HG03571 (cell line): ENCODE measurements around the gene LMTK2.
"Not testable (repeated sequence)": the region's sequence is repeated elsewhere in the genome, so short reads cannot be mapped to it uniquely, and the experiment has no call there.

Experiments
- ATAC-seq: cut with Tn5 transposase; IDR thresholded peaks from one replicate; pipeline ENCODE4 v1.9.1; 2021; ENCODE audit not compliant: unreplicated experiment

The LMTK2 gene

DNA sequence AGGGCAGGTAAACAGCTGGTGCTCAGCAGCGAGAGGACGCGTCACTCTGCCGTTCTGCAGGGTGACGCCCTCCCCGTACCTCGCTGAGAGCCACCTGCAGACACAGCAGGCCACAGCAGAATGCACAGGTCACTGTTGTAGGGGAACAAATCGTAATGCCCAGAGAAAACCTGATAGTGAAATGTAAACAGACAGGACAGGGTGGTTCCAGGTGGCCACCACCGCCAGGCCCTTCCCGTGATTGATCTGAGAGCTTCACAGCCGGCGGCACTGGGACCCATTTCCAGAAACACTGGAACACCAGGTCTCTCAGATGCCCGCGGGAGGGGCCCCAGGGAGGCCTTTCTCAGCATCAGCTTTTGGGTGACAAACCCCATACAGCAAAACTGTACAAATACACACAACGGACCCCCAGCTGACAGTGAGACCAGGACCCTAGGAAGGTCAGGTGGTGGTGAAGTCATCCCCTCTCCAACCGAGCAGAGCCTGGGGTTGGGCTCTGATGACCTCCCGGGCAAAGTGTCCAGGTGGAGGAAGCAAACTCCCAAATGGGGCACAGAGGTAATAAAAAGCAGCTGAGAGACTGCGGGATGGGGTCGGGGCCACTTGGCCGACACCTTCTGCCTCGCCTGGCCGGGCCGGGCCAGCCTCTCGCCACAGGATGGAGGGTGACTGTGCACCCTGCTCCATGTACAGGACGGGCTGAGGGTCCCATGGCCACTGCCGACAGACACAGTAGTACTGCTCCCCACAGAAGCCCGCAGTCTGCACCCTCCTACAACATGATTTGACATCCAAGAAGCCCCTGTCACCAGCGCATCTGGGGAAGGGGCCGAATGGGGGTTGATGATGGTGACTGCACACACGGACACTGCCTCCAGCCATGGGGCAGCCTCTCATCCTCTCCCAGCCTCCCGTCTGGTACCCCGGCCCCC lies 109.2 kb downstream of the LMTK2 start:
- no peak for ATAC-seq

DNA sequence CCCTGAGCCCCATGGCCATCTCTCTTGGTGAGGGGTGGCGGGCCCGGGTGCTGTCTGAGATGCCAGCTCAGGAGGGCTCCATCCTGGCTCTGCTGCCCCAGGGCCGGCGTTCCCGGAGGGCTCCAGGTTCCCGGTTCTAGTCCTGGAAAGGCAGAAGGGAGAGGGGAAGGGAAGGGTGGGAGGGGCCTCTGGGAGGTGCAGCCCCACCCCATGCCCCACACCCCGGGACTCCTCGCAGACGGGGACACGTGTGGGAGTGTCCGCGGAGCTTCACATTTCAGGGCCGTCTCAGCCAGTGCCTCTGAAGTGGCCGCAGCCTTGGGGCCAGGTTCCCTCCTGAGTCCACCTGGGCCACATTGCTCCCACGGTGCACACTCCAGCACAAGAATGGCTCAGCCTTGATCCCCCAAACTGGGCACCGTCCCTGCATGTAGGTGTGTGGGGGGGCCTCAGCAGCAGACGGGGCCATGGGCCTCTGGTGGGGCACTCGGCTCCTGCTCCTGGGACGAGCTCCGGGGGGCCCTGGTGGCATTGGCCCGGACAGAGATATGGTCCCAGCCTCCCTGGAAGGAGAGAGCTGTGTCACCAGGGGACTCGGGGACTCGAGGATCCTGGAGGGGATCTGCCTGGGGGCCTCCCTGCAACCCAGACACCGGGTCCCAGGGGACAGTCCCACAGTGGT lies 110.4 kb downstream of the LMTK2 start:
- ATAC-seq: no peak

DNA sequence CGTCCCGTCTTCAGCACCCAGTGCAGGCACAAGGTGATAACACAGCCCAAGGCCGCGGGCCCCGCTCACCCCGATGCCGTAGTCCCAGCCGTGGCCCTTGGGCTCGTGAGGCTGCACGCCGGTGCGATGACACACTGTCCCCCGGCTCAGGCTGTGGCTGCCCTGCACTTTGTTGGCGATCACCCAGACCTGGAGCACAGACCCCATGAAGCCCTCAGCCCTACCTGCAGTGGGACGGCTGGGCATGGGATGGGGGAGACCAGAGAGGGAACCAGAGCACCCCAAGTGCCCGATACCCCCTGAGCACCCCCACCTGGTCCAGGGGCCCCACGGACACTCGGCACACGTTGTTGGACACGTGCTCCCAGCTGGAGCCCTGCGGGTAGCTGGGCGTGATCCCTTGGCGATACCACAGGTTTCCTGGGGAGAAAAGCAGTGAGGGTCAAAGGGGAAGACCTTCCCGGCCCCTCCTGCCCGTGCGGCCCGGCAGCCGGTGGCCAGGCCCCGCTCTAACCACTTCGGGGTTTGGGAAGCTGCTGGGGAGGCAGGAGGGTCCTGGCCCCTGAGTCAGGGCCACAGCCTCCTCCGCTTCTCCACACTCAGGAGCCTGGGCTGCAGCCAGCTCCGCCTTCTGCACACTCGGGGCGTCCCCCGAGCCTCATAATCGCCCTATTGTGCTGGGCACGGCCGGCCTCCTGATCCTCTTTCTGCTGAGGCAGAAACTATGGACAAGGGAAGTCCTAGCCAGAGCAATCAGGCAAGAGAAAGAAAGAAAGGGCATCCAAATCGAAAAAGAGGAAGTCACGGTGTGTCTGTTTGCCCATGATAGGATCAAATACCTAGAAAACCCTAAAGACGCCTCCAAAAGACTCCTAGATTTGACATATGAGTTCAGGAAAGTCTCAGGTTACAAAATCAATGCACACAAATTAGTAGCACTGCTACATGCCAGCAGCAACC lies 111.2 kb downstream of the LMTK2 start:
- no peak for ATAC-seq

DNA sequence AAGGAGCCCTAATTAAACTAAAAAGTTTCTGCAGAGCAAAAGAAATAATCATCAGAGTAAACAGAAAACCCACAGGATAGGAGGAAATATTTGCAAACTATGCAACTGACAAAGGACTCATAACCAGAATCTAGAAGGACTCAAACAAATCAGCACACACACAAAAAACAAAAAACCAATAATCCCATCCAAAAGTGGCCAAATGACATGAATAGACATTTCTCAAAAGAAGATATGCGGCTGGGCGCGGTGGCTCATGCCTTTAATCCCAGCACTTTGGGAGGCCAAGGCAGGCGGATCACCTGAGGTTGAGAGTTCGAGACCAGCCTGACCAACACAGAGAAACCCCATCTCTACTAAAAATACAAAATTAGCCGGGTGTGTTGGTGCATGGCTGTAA lies 112.7 kb downstream of the LMTK2 start:
- not testable (repeated sequence) for ATAC-seq

DNA sequence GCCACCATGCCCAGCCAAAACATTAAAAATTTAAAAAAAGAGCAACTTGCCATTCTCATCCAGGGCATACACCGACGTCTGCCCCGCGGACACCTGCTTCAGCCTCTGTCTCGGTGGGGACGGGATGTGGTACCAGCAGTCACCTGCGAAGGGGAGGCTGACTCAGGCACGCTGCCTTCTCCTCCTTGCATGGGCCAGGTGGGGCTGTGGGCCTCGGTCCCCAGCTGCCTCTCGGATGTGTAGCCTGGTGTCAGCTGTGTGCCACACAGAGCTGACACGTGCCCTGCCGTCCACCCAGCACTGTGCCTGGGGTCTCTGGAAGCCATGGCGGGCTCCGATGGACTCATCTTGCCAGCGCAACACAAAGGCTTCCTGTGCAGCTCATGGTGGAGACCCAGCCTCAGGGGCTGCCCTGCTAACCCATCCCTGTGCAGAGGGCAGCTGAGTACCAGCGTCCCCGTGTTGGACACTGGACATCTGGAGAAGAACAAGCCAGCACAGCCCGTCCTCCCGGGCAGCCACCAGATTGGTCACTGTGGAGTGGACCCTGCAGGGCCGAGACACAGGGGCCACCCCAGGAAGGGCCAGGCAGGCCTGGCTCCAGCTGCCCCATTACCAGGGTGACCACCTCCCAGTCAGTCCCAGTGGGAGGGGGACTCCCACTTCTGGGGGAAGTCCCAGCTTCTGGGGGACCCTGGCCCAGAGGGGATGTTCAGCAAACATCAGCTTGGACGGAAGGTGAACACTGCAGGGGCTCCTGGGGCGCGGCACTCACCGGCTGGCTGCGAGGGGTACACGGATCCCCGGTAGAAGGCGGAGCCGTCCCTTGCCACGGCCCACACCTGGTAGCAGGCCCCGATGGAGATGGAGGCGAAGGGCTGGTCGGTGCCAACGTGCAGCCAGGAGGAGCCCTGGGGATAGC lies 115.2 kb downstream of the LMTK2 start:
- no peak for ATAC-seq

DNA sequence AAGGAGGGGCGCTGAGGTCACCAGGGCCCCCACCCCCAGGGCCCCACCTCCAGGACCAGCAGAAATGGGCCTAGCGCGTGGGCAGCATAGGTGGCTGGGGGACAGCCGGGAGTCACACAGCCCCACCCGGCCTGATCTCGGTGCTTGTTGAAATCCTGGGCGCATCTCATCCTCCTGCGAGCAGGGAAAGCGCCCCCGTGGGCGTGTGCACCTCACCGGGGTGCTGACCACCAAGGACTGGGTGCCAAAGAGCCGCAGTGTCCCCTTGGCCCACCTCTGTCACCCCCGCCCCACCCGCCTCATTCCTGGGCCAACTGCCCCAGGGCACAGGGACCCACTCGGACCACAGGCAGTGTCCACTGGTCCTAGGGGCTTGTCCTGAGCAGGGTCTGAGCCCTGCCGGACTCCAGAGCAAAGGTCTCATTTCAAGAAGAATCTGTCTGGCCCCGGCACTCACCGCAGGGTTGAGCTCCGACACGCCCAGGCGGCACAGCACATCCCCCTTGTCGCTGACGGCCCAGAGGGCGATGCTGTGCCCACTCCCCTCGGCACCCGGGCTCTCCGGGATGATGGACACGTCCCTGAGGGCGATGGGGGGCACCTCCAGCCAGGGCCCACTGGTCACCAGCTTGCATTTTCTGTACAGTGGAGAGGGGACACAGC lies 116.0 kb downstream of the LMTK2 start:
- ATAC-seq: no peak

DNA sequence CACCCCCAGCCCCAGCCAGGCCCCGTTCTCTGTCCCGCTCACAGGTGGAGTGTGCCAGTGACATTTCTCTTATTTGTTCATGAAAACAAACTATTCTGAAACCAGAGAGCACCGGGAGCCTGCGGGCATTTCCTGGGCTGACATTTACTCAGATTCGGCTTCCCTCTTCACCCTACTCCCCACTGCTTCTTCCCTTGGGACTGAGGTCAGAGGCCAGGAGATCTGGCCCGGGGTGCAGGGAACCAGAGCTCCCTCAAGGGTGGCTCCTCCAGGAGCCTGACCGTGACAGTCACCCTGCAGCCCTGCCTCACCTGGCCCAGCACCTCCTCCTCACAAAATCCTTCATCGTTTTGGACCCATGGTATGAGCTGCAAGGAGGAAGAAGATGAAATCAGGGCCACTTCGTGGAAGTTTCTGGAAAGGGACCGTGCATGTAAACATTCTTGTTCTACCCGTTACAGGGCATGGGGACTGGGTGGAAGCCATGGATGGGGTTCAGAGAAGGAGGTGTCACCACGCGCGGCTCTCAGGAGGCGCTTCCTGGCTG lies 116.8 kb downstream of the LMTK2 start:
- no peak for ATAC-seq

DNA sequence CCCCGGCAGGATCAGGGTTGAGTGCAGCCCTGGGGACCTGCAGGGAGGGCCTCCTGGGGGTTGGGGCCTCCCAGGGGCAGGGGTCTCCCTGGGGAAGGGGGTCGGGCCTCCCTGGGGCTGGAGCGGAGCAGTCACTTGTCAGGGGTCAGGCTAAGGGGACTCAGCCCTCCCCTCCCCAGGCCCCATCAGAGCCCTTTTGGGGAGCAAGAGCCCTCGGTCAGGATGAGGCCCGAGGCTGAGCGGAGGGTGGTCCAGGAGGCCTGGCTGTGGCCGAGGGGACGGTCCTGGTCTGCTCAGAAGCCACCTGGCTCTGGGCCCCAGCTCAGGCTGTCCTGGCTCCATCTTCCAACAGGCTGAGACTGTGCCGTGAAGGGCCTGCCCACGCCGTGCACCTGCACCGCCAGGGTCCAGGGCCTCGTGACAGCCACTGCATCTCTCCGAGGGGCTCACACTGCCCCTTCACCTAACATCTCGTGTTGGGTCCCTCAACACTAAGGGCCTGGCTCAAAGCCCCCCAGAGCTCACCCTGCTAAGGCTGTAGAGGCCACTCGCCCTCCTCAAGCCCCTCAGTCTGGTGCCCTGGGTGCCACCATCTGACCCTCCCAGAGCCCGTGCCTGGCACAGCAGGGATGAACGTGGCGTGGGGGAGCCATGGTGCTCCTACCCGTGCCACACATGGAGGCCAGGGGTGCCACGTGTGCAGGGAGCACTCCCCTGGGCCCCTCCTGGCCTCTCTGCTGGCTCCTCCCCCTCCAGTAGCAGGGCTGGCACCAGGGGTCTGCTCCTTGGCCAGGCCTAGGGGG lies 117.4 kb downstream of the LMTK2 start:
- no peak for ATAC-seq

DNA sequence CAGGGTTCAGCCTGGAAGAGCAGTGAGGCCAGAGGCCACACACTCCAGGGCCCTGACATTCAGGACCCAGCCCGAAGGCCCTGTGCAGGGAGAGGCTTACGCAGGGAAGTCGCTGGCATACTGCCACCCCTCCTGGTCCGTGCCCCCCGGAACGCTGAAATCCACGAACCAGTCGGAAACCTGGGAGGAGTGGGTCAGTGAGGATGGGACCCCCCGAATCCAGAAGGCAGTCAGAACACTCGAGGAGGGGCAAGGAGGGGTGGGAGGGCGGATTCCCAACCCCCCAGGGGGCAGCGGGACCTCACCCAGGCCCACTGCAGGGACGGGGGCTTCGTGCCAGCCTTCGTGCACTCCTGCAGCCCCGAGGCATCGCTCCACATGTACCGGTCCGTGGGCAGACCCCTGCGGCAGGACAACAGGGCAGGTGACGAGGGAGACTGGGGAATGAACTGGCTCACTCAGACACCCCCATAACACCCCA lies 118.1 kb downstream of the LMTK2 start:
- no peak for ATAC-seq

DNA sequence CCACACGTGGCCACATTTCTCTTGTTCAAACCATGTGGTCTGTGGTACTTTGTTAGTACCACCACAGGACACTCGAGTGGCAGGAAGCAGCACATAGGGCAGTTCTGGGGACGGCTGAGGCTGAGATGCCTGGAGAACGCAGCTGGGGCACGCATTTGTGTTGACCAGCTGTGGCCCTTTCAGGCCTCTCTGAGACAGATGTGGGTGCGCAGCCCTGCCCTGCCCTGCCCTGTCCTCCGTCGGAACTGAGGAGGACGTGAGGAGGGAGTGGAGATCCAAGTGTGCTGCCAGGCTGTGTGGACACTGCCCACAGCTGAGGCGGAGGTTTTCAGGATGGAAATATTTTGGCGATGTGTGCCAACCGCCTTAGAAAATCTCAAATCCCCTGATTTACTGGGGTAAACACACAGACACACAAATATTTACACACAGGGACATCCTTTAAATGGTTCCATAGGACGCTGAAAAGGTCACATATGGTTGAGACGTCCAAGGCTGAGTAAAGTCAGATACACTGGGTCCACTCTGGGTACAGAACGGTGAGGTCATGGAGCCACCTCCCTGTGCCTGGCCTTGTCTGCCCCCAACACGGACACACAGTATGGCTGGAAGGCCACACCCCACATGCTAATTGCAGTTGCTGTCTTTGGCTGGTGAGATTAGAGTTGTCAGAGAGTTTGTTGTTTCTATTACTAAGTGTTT lies 119.4 kb downstream of the LMTK2 start:
- ATAC-seq: no peak

DNA sequence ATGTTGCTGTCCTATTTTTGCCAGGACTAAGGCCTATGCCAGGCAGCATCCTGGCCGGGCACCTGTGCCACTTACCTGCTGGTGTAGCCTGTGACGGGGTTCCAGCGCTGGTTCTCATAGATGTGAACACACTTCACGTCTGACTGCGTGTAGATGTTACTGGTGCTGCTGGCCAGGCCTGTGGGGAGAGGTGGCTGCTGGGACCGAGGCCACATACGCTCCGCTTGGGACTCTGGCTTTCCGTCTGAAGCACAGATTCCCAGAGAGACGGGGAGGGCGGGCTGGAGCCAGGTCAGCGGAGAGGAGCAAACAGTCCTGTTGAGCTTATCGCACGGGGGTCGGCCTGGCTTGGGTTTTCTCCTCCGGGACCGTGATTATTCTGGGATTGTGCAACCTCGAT lies 121.3 kb downstream of the LMTK2 start:
- ATAC-seq: no peak

DNA sequence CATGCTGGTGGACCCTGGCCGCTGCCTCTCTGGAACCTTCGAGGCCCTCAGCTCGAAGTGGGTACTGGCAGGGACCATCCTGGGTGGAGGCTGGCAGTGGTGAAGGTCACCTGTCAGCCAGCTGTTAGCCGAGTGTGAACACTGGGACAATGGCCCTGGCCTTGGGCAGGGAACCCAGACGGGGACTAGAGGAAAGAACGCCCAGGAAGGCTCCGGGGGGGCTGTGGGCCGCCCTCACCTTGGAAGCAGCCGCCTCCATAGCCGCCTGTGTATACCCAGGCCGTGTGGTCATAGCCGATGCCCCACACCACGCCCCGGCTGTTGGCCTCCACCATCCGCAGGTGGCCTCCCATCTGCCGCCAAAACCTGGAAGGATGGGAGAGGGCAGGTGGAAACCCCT lies 122.1 kb downstream of the LMTK2 start:
- no peak for ATAC-seq

DNA sequence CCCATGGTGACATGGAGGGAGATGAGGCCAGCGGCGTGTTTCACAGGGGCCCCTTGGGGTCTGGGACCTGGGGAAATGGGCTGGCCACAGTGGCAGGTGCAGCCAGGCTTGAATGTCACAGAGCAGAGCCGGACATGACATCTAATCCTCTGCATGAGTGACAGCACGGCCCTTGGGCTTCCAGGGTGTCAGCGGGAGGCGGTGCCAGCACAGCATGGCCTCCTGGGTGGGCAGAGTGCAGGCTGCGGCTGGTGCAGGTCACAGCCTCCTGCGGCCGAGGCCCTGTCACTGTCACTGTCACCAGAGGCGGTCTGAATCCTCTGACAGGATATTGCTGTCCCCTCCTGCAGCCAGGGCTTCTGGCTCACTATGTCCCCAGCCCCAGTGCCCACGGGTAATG lies 122.8 kb downstream of the LMTK2 start:
- no peak for ATAC-seq

DNA sequence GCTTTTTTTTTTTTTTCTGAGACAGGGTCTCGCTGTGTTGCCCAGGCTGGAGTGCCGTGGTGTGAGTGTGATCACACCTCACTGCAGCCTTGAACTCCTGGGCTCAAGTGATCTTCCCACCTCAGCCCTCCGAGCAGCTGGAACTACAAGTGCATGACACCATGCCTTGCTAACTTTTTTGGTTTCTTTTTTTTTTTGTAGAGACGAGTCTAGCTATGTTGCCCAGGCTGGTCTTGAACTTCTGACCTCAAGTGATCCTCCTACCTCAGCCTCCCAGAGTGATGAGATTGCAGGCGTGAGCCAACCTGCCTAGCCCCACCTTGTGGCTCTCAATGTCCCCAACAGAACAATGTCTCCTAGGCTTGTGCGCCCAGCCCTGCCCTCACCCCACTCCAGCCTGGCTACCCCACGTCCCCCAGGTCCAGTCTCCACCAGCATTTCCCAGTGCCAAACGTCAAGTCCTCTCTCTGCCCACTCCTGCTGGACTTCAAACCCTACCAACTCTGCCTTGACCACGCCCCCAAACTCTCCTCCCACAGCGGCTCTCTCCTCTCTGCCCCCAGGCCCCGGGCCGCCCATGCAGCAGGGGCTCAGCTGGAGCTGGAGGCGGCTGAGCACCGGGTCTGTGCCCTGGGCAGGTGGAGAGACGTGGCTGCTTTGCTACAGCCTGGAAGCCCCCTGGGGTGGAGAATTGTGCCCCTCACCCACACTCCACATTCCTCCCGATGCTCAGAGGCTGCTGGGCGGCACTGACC lies 123.5 kb downstream of the LMTK2 start:
- ATAC-seq: no peak

DNA sequence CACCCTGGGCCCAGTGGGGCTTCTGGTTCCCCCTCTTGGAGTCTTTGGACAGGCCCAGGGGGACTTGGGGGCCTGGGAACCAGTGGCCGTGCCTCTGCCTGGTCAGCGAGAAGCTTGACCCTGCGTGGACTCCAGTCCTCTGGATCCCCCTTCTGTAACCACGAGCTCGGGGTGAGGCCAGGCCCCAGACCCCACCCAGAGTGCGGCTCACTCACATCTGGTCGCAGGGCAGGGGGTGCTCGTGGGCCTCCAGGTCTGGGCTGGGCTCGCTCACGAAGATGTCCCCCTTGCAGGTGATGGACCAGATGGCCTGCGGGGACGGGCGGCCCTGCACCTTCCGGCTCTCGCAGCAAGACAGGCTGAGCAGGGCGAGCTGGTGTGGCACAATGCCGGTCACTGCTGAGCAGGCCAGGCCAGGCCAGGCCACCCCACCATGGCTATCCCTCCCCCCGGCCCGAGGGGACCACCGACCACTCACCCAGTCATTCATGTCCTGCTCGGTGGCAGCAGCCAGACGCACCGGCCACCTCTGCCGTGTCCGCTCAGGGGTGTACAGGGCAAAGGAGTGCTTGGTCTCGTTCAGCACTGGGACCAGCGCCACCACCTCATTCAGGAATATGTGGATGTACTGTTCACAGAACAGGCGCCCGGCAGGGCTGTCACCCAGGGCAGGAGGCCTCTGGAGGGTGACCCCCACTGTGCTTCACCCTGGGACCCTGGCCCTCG lies 124.2 kb downstream of the LMTK2 start:
- no peak for ATAC-seq

DNA sequence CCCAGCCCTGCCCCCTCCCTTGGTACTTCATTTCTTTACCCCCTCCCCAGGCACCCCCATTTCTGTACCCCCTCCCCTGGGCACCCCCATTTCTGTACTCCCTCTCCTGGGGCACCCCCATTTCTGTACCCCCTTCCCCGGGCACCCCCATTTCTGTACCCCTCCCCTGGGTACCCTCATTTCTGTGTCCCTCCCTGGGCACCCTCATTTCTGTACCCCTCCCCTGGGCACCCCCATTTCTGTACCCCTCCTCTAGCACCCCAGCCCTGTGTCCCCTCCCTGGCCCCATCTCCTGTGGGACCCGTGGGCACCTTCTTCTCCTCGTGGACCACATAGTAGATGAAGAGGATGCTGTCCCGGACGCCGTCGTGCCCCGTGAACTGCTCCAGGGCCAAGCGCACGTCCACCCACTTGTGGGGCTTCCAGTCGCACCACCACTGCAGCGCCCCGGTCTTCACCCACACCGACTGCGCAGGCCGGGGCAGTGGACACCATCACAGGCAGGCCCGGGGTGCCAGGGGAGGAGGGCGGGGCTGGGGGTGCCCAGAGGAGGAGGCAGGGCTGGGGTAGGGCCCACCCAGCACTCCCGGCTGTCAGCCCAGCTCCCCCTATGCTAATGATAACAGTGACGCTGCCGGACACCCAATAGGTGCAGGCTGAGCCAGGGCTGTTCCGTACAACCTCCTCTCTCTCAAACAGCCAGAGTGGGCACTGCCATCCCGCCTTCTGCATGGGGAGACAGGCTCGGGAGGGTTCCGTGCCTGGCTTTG lies 125.0 kb downstream of the LMTK2 start:
- no peak for ATAC-seq
